GM12864 (cell line): ENCODE data around the gene IL10RB.
"Not testable (repeated sequence)": the region's sequence is repeated elsewhere in the genome, so short reads cannot be mapped to it uniquely, and the experiment has no call there.

ENCODE experiments used
- DNase-seq: peaks from one replicate; pipeline ENCODE4 v3.0.0-alpha.2; 2011; ENCODE audit warnings: low read depth
- H3K4me3 ChIP-seq: 2 replicates; pipeline ENCODE4 v1.5.1; 2011; ENCODE audit warnings: mild to moderate bottlenecking, low read depth, low read length, control low read depth
- TF ChIP-seq, protein P1 (sequence below): IDR thresholded peaks from 2 replicates; pipeline ENCODE4 v1.5.1; 2011; ENCODE audit warnings: low read depth, mild to moderate bottlenecking, moderate library complexity, low read length, control low read depth, inconsistent platforms; ENCODE audit errors: missing control alignments

Gene IL10RB

DNA sequence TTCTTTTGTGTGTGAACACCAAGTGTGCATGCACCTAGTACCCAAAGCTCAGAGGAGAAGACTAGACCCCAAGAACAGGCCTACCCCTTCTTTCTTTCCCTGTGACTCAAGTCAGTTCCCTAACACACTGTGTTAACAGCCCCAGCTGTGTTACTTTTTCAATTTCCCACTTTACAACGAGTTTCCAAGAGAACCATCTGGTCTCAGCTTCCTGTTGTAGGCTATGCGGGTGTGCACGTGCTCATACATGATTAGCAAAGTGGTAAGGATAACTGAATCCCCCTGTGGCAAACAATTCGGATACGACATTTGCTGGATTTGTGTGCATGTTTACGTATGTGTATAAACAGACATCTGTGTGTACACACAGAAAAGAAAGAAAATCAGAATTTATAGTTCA, 18.6 kb upstream of the IL10RB start:
- TF ChIP-seq, protein P1, sequence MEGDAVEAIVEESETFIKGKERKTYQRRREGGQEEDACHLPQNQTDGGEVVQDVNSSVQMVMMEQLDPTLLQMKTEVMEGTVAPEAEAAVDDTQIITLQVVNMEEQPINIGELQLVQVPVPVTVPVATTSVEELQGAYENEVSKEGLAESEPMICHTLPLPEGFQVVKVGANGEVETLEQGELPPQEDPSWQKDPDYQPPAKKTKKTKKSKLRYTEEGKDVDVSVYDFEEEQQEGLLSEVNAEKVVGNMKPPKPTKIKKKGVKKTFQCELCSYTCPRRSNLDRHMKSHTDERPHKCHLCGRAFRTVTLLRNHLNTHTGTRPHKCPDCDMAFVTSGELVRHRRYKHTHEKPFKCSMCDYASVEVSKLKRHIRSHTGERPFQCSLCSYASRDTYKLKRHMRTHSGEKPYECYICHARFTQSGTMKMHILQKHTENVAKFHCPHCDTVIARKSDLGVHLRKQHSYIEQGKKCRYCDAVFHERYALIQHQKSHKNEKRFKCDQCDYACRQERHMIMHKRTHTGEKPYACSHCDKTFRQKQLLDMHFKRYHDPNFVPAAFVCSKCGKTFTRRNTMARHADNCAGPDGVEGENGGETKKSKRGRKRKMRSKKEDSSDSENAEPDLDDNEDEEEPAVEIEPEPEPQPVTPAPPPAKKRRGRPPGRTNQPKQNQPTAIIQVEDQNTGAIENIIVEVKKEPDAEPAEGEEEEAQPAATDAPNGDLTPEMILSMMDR = no peak
- no peak overlapping the region for H3K4me3 ChIP-seq
- DNase-seq = no peak

DNA sequence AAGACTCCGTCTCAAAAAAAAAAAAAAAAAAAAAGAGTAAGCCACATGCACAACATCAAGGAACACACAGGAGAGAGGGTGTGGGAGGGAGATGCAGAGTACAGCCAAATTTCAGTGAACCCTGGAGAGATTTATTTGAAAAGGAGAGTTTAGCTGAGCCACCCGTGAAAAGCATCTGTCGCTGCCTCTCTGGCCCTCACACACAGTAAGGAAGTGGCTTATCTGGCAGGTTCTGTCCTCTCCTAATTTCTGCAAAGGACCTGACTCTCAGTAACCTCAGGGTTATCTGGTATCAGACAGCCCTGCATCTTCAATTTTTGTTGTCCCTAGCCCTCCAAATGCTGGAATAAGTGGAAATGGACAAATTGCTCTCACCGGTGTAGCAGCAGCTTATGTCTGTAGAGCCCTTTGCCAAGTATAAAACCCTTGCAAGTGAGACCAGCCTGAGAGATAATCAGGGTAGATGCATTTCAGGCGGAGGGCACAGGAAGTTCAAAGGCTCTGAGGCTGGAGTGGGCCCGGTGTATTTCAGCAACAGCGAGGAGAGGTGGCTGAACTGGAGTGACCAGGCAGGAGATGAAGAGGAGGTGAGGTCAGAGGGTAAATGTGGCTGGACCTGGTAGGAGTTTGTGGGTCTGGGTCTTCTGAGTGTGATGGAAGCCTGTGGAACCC, 16.7 kb upstream of the IL10RB start:
- H3K4me3 ChIP-seq = no peak overlapping the region
- no peak for DNase-seq
- TF ChIP-seq, protein P1 = no peak

GRCh38 chr21:33251119-33251518, 15.0 kb upstream of the IL10RB start:
- TF ChIP-seq, protein P1 = no peak
- DNase-seq = no peak
- H3K4me3 ChIP-seq = no peak overlapping the region

DNA sequence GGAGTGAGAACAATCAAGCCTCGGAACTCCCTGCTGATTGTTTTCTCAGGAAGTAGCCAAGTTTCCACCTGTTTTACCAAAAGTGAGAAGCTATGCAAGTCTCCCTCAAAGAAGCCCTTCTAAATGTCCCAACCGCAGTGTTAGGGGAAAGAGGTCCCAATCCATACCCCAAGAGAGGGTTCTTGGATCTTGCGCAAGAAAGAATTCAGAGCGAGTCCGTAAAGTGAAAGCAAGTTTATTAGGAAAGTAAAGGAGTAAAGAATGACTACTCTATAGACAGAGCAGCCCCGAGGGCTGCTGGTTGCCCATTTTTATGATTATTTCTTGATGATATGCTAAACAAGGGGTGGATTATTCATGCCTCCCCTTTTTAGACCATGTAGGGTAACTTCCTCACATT, 12.8 kb upstream of the IL10RB start:
- H3K4me3 ChIP-seq, DNase-seq: not testable (repeated sequence)

- TF ChIP-seq, protein P1 = no peak
- DNase-seq = no peak
- no peak overlapping the region for H3K4me3 ChIP-seq
Measured at GRCh38 chr21:33254766-33255165, 11.4 kb upstream of the IL10RB start.

GRCh38 chr21:33255404-33255803, 10.8 kb upstream of the IL10RB start:
- no peak for DNase-seq
- TF ChIP-seq, protein P1 = no peak
- no peak overlapping the region for H3K4me3 ChIP-seq

GRCh38 chr21:33256019-33256418, 10.1 kb upstream of the IL10RB start:
- no peak for DNase-seq
- TF ChIP-seq, protein P1 = no peak
- H3K4me3 ChIP-seq = no peak overlapping the region
